Colonic mucosa (tissue), 4 donors: ENCODE data around the gene SNRPB2. TPM values are rescaled to one million over a fixed set of nuclear protein-coding genes. Genes with fewer than 3 reads are reported as not detected.

Source experiments
- DNase-seq: peaks from one replicate; pipeline ENCODE4 v3.0.0-alpha.2; 2020
- H3K27ac ChIP-seq: fragments of 200-600 bp; one replicate; pipeline ENCODE4 v1.8.0; 2021
- H3K27me3 ChIP-seq: fragments of 200-600 bp; one replicate; pipeline ENCODE4 v1.8.0; 2021
- H3K36me3 ChIP-seq: fragments of 200-600 bp; one replicate; pipeline ENCODE4 v1.8.0; 2021
- H3K4me1 ChIP-seq: fragments of 200-600 bp; one replicate; pipeline ENCODE4 v1.8.0; 2021; ENCODE audit warnings: mild to moderate bottlenecking
- H3K4me3 ChIP-seq: fragments of 200-600 bp; one replicate; pipeline ENCODE4 v1.8.0; 2021
- H3K9ac ChIP-seq, 2 donors: one replicate each; pipeline ENCODE4 v1.7.0; 2013; ENCODE audit warnings: control low read depth in 2 of 2, low read depth in 2 of 2, low read length in 2 of 2
- H3K9me3 ChIP-seq: fragments of 200-600 bp; one replicate; pipeline ENCODE4 v1.8.0; 2021
- CTCF ChIP-seq: fragments of 200-600 bp; IDR thresholded peaks from one replicate; pipeline ENCODE4 v1.8.0; 2022; ENCODE audit warnings: antibody characterized with exemption, mild to moderate bottlenecking
- intact Hi-C: fragments of 100-400 bp; cut with DNase I; formaldehyde crosslinking; loops from one replicate; pipeline ENCODE4 v1.14.1; 2022
- total RNA-seq, 2 donors: library from RNA; stranded (reverse); fragmentation: NEBNext Ultra II Directional in 1 of 2; extraction: Animal tissue kit (Norgen Biotek cat#: 25700) in 1 of 2; gene quantifications; one replicate each; pipeline ENCODE4 v1.2.1, GENCODE V29; 2021
- donor health status: healthy.
- donor health status: DM: no; HTN: no; CAD: no.
- donor health status: DM: no; HTN: no; CAD: no.

SNRPB2 gene
- total RNA-seq, 2 donors from 2014 or later, result 36.7 to 51.4 TPM

GRCh38 chr20:16711661-16712258 lies 18.1 kb upstream of the SNRPB2 start:
- no peak overlapping the region for H3K4me3 ChIP-seq
- no peaks in the 10 kb centered on the region for H3K9me3 ChIP-seq
- no peak overlapping the region for H3K27ac ChIP-seq
- no peaks in the 10 kb centered on the region for H3K36me3 ChIP-seq
- DNase-seq, result no peak
- no peaks in the 10 kb centered on the region for H3K27me3 ChIP-seq
- H3K4me1 ChIP-seq, result no peaks in the 10 kb centered on the region
- TF ChIP-seq CTCF, result no peak
- intact Hi-C loops, result no loop called here
- H3K9ac ChIP-seq, result no peak overlapping the region

DNA sequence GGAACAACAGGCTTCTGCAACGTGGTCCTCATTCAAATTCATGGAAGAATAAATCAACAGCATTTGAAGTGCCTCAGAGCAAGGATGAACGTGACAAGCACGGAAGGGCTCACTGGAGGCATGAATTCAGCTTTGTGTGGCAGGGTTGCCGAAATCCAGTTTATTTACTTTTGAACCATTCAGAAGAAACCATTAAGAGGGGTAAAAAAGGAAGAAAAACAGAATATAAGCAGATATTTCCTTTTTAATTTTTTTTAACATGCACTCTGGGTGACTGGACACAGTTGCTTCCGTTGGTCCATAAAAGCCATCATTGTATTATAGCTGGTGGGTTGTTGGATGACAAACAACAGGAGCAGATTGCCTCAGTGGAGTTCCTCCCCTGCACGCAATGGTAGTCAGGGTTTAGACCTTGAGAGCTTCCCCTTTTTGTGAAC lies 17.3 kb upstream of the SNRPB2 start:
- H3K9ac ChIP-seq, result no peak overlapping the region
- H3K27me3 ChIP-seq, result no peaks in the 10 kb centered on the region
- no peaks in the 10 kb centered on the region for H3K36me3 ChIP-seq
- no peak overlapping the region for H3K27ac ChIP-seq
- no peak for DNase-seq
- no peak overlapping the region for H3K4me3 ChIP-seq
- intact Hi-C loops, result no loop called here
- no peaks in the 10 kb centered on the region for H3K4me1 ChIP-seq
- TF ChIP-seq CTCF, result no peak
- H3K9me3 ChIP-seq, result no peaks in the 10 kb centered on the region

GRCh38 chr20:16713066-16713465 lies 16.8 kb upstream of the SNRPB2 start:
- H3K4me1 ChIP-seq, result no peaks in the 10 kb centered on the region
- DNase-seq, result no peak
- no peak for TF ChIP-seq CTCF
- no peak overlapping the region for H3K9ac ChIP-seq
- no peaks in the 10 kb centered on the region for H3K9me3 ChIP-seq
- no peaks in the 10 kb centered on the region for H3K27me3 ChIP-seq
- H3K36me3 ChIP-seq, result no peaks in the 10 kb centered on the region
- no peak overlapping the region for H3K4me3 ChIP-seq
- no peak overlapping the region for H3K27ac ChIP-seq
- intact Hi-C loops, result no loop called here

GRCh38 chr20:16714242-16714641 lies 15.6 kb upstream of the SNRPB2 start:
- Histone ChIP-seq H3K27me3 (no peaks in the 10 kb centered on the region), H3K4me1 (no peaks in the 10 kb centered on the region), H3K9me3 (no peaks in the 10 kb centered on the region), H3K9ac (no peak overlapping the region), H3K36me3 (no peaks in the 10 kb centered on the region), H3K4me3 (no peak overlapping the region), H3K27ac (no peak overlapping the region)
- DNase-seq, result no peak
- intact Hi-C loops, result no loop called here
- no peak for TF ChIP-seq CTCF

GRCh38 chr20:16714751-16715150 lies 15.1 kb upstream of the SNRPB2 start:
- H3K4me3 ChIP-seq, result no peak overlapping the region
- H3K36me3 ChIP-seq, result no peaks in the 10 kb centered on the region
- no peaks in the 10 kb centered on the region for H3K27me3 ChIP-seq
- H3K27ac ChIP-seq, result no peak overlapping the region
- no peaks in the 10 kb centered on the region for H3K9me3 ChIP-seq
- H3K4me1 ChIP-seq, result no peaks in the 10 kb centered on the region
- intact Hi-C loops, result no loop called here
- no peak for TF ChIP-seq CTCF
- DNase-seq, result no peak
- no peak overlapping the region for H3K9ac ChIP-seq
